K562 (cell line): ENCODE results near the gene EPHB2.

Experiments
- ARID1B ChIP-seq: fragments of 450-650 bp; IDR thresholded peaks from 2 replicates; pipeline ENCODE4 v1.6.1; 2016; ENCODE audit warnings: antibody characterized with exemption, mild to moderate bottlenecking, inconsistent platforms
- CREB1 ChIP-seq, 2 experiments: sonication (generic) in 1 of 2; formaldehyde crosslinking in 1 of 2; IDR thresholded peaks; 2 replicates each; pipeline versions ENCODE4 v1.6.1 to v1.8.0; 2012 to 2022; ENCODE audit warnings: inconsistent platforms in 1 of 2, mild to moderate bottlenecking in 1 of 2, missing genetic modification reagents in 1 of 2, moderate library complexity in 1 of 2
- E2F4 ChIP-seq: sonication (generic); formaldehyde crosslinking; IDR thresholded peaks from 2 replicates; pipeline ENCODE4 v1.8.0; 2022; ENCODE audit warnings: mild to moderate bottlenecking, low read depth, missing genetic modification reagents
- GABPB1 ChIP-seq: sonication (generic); formaldehyde crosslinking; IDR thresholded peaks from 2 replicates; pipeline ENCODE4 v1.8.0; 2022; ENCODE audit warnings: mild to moderate bottlenecking, missing genetic modification reagents
- GATAD2B ChIP-seq: fragments of 450-650 bp; IDR thresholded peaks from 2 replicates; pipeline ENCODE4 v1.6.1; 2017; ENCODE audit warnings: mild to moderate bottlenecking, borderline replicate concordance
- RAD51 ChIP-seq: fragments of 450-650 bp; IDR thresholded peaks from 2 replicates; pipeline ENCODE4 v1.7.1; 2016; ENCODE audit warnings: low read depth, mild to moderate bottlenecking, borderline replicate concordance
- SAFB2 ChIP-seq: fragments of 200-400 bp; formaldehyde crosslinking; IDR thresholded peaks from 2 replicates; pipeline ENCODE4 v1.6.1; 2018; ENCODE audit warnings: borderline replicate concordance, low read length, low read depth, moderate library complexity; ENCODE audit not compliant: severe bottlenecking
- SMAD1 ChIP-seq: fragments of 150-350 bp; IDR thresholded peaks from 2 replicates; pipeline ENCODE4 v1.6.1; 2014; ENCODE audit warnings: low read length, low read depth; ENCODE audit not compliant: partially characterized antibody
- SMARCA4 ChIP-seq: fragments of 450-650 bp; IDR thresholded peaks from 2 replicates; pipeline ENCODE4 v1.6.1; 2016
- SPI1 ChIP-seq: IDR thresholded peaks from 2 replicates; pipeline ENCODE4 v1.6.1; 2011; ENCODE audit warnings: low read depth, low read length, control low read depth, borderline replicate concordance
- TAF1 ChIP-seq: IDR thresholded peaks from 2 replicates; pipeline ENCODE4 v1.6.1; 2011; ENCODE audit warnings: mild to moderate bottlenecking, low read length, moderate library complexity; ENCODE audit not compliant: insufficient read depth, control insufficient read depth, severe bottlenecking; ENCODE audit errors: extremely low read depth
- TRIM24 ChIP-seq, 2 experiments: fragments of 450-650 bp; IDR thresholded peaks; 2 replicates each; pipeline ENCODE4 v1.6.1; 2016
- U2AF2 ChIP-seq: fragments of 200-400 bp; formaldehyde crosslinking; optimal IDR thresholded peaks from 2 replicates; pipeline ENCODE3; 2017; ENCODE audit warnings: low read depth, mild to moderate bottlenecking, low read length
- ZBTB1 ChIP-seq: sonication (generic); formaldehyde crosslinking; IDR thresholded peaks from 2 replicates; pipeline ENCODE4 v1.8.1; 2023; ENCODE audit warnings: missing genetic modification reagents, low read depth, mild to moderate bottlenecking, borderline replicate concordance

- TF ChIP-seq U2AF2 (no peak), TRIM24 (IDR thresholded peaks at IDR 0.05) (no peak), CREB1 (IDR thresholded peaks at IDR 0.05) (no peak), CREB1 (CRISPR knock-in tag; IDR thresholded peaks at IDR 0.05) (no peak), ZBTB1 (no peak), GATAD2B (no peak), SMARCA4 (no peak), E2F4 (CRISPR knock-in tag) (no peak), RAD51 (no peak), SMAD1 (no peak), SPI1 (no peak), GABPB1 (CRISPR knock-in tag) (no peak), ARID1B (no peak), TAF1 (no peak), SAFB2 (no peak)
These were observed 222.3 kb downstream of the EPHB2 start for GRCh38 chr1:22932803-22933470.
